ENCODE measurements around the gene NKAIN2.

DNA sequence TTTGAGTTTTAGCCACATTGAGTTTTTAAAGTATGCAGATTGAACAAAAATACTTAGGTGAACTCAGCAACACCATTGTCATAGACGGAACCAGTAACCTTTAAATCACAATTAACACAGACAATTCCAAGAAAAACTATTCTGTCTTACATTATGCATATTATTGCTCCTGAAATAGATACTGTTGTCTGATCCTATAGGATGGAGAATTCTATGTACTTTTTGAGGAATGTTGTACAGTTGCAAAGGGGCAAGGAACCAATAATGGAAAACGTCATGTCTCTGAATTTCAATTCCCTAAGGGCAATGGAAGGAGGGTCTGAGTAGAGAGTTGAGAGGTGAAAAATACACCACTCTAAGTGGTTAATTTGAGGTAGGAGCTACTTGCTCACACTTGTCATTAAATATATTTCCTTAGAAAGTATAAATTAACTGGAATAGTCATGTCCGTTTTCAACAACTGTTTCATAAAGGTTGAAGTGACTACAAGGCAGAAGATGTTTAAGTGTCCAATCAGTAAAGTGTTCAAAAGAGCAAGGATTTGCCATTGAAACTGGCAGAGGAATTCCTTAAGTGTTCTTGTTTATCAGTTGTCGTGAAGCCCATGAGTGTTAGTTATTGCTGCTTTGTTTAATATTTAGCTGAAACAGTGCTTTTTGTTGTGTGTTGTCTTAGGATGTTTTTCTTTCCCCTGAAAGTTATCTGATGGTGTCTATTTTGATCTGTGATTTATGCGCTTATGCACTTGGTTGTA lies 1.3 kb downstream of the NKAIN2 start:
- TF ChIP-seq, protein P1, sequence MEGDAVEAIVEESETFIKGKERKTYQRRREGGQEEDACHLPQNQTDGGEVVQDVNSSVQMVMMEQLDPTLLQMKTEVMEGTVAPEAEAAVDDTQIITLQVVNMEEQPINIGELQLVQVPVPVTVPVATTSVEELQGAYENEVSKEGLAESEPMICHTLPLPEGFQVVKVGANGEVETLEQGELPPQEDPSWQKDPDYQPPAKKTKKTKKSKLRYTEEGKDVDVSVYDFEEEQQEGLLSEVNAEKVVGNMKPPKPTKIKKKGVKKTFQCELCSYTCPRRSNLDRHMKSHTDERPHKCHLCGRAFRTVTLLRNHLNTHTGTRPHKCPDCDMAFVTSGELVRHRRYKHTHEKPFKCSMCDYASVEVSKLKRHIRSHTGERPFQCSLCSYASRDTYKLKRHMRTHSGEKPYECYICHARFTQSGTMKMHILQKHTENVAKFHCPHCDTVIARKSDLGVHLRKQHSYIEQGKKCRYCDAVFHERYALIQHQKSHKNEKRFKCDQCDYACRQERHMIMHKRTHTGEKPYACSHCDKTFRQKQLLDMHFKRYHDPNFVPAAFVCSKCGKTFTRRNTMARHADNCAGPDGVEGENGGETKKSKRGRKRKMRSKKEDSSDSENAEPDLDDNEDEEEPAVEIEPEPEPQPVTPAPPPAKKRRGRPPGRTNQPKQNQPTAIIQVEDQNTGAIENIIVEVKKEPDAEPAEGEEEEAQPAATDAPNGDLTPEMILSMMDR (IDR thresholded peaks at IDR 0.05) = no peak
- TF ChIP-seq POLR2A (IDR thresholded peaks at IDR 0.05) = no peak
